Trophoblast cell (in vitro differentiated cells and primary cell): ENCODE results near the gene EXOC5.

Experiments used
- DNase-seq, 2 donors: peaks; one replicate each; pipeline ENCODE4 v3.0.0-alpha.2; 2016
- H2AFZ ChIP-seq: 2 replicates; pipeline ENCODE4 v1.6.1; 2013; ENCODE audit warnings: low read length, moderate library complexity, mild to moderate bottlenecking; ENCODE audit not compliant: insufficient read depth, poor library complexity
- H2AK5ac ChIP-seq: 2 replicates; pipeline ENCODE4 v1.6.1; 2013; ENCODE audit warnings: mild to moderate bottlenecking, low read length
- H2BK120ac ChIP-seq: 2 replicates; pipeline ENCODE4 v1.6.1; 2013; ENCODE audit warnings: low read length, mild to moderate bottlenecking, moderate library complexity; ENCODE audit not compliant: insufficient read depth, poor library complexity
- H2BK12ac ChIP-seq: 2 replicates; pipeline ENCODE4 v1.6.1; 2013; ENCODE audit warnings: mild to moderate bottlenecking, low read length, moderate library complexity
- H2BK5ac ChIP-seq: 2 replicates; pipeline ENCODE4 v1.6.1; 2013; ENCODE audit warnings: low read length, low read depth, moderate library complexity, mild to moderate bottlenecking; ENCODE audit not compliant: poor library complexity
- H3K14ac ChIP-seq: 2 replicates; pipeline ENCODE4 v1.6.1; 2013; ENCODE audit warnings: mild to moderate bottlenecking, low read length
- H3K18ac ChIP-seq: 2 replicates; pipeline ENCODE4 v1.6.1; 2013; ENCODE audit warnings: mild to moderate bottlenecking, low read length
- H3K23ac ChIP-seq: 2 replicates; pipeline ENCODE4 v1.6.1; 2013; ENCODE audit warnings: low read length
- H3K27ac ChIP-seq: 2 replicates; pipeline ENCODE4 v1.5.1; 2013; ENCODE audit warnings: low read depth, mild to moderate bottlenecking, inconsistent platforms, low read length, moderate library complexity
- H3K27me3 ChIP-seq: 2 replicates; pipeline ENCODE4 v1.6.1; 2013; ENCODE audit warnings: inconsistent platforms, mild to moderate bottlenecking, low read length, moderate library complexity; ENCODE audit not compliant: insufficient read depth
- H3K36me3 ChIP-seq, 2 experiments: 1 replicate in 1 of 2; 2 replicates in 1 of 2; pipeline ENCODE4 v1.6.1; 2013; ENCODE audit warnings: low read length in 2 of 2, mild to moderate bottlenecking in 2 of 2, moderate library complexity in 1 of 2; ENCODE audit not compliant: insufficient read depth in 2 of 2, control insufficient read depth in 1 of 2
- H3K4ac ChIP-seq: 2 replicates; pipeline ENCODE4 v1.6.1; 2013; ENCODE audit warnings: low read depth, mild to moderate bottlenecking, low read length, moderate library complexity
- H3K4me1 ChIP-seq, 2 experiments: 1 replicate in 1 of 2; 2 replicates in 1 of 2; pipeline ENCODE4 v1.6.1; 2013; ENCODE audit warnings: low read length in 2 of 2, mild to moderate bottlenecking in 2 of 2, moderate library complexity in 1 of 2; ENCODE audit not compliant: insufficient read depth in 2 of 2, control insufficient read depth in 1 of 2
- H3K4me2 ChIP-seq: 2 replicates; pipeline ENCODE4 v1.6.1; 2013; ENCODE audit warnings: inconsistent platforms, mild to moderate bottlenecking, low read length, moderate library complexity
- H3K4me3 ChIP-seq: 2 replicates; pipeline ENCODE4 v1.5.1; 2013; ENCODE audit warnings: mild to moderate bottlenecking, low read depth, low read length, inconsistent platforms
- H3K79me1 ChIP-seq: one replicate; pipeline ENCODE4 v1.6.1; 2013; ENCODE audit warnings: low read length
- H3K79me2 ChIP-seq: 2 replicates; pipeline ENCODE4 v1.6.1; 2013; ENCODE audit warnings: low read length, mild to moderate bottlenecking; ENCODE audit not compliant: control insufficient read depth, insufficient read depth, poor library complexity
- H3K9ac ChIP-seq: 2 replicates; pipeline ENCODE4 v1.6.1; 2013; ENCODE audit warnings: mild to moderate bottlenecking, low read length
- H3K9me3 ChIP-seq: 2 replicates; pipeline ENCODE4 v1.6.1; 2013; ENCODE audit warnings: low read depth, mild to moderate bottlenecking, control low read depth, inconsistent platforms, low read length; ENCODE audit not compliant: insufficient read depth
- H4K12ac ChIP-seq: 2 replicates; pipeline ENCODE4 v1.6.1; 2013; ENCODE audit warnings: low read depth, mild to moderate bottlenecking, low read length, moderate library complexity
- H4K8ac ChIP-seq: 2 replicates; pipeline ENCODE4 v1.6.1; 2013; ENCODE audit warnings: low read depth, mild to moderate bottlenecking, low read length, moderate library complexity
- H4K91ac ChIP-seq: one replicate; pipeline ENCODE4 v1.6.1; 2013; ENCODE audit warnings: low read depth, mild to moderate bottlenecking, low read length, moderate library complexity
- WGBS: extraction: QIAGEN DNeasy Blood & Tissue Kit; methylation state at CpG from one replicate; pipeline ENCODE4 v1.1.7; 2013; ENCODE audit warnings: missing lambda C conversion rate; ENCODE audit not compliant: insufficient read length, insufficient coverage; ENCODE audit errors: extremely low coverage; 5-methylcytosine and 5-hydroxymethylcytosine counted together

The EXOC5 gene

GRCh38 chr14:57182760-57183503, 85.8 kb downstream of the EXOC5 start:
- no peaks in the 10 kb centered on the region for H3K79me2 ChIP-seq
- no peaks in the 10 kb centered on the region for H3K9me3 ChIP-seq
- no peak overlapping the region for H3K27ac ChIP-seq
- H3K23ac ChIP-seq, result no peak overlapping the region
- H2BK12ac ChIP-seq, result no peak overlapping the region
- H4K91ac ChIP-seq, result no peak overlapping the region
- no peak overlapping the region for H3K4ac ChIP-seq
- no peak overlapping the region for H4K12ac ChIP-seq
- no CpG with 5 or more reads among the region's 5 CpGs for WGBS
- H3K36me3 ChIP-seq, result no peaks in the 10 kb centered on the region
- H3K9ac ChIP-seq, result no peak overlapping the region
- H3K79me1 ChIP-seq, result no peaks in the 10 kb centered on the region
- no peak overlapping the region for H2AK5ac ChIP-seq
- no peak overlapping the region for H3K18ac ChIP-seq
- no peaks in the 10 kb centered on the region for H3K4me1 ChIP-seq
- H2BK5ac ChIP-seq, result no peak overlapping the region
- H2AFZ ChIP-seq, result no peak overlapping the region
- no peak overlapping the region for H3K14ac ChIP-seq
- no peak overlapping the region for H3K4me3 ChIP-seq
- no peak overlapping the region for H3K4me2 ChIP-seq
- DNase-seq, result peak; percentile 8 to 57
- no peak overlapping the region for H4K8ac ChIP-seq
- H3K27me3 ChIP-seq, result no peaks in the 10 kb centered on the region
- no peak overlapping the region for H2BK120ac ChIP-seq

- no peak overlapping the region for H2BK5ac ChIP-seq
- no peak overlapping the region for H2AFZ ChIP-seq
- no peak overlapping the region for H3K18ac ChIP-seq
- no peak overlapping the region for H4K8ac ChIP-seq
- H3K27ac ChIP-seq, result no peak overlapping the region
- no peak for DNase-seq
- H3K14ac ChIP-seq, result no peak overlapping the region
- H3K9ac ChIP-seq, result no peak overlapping the region
- no peak overlapping the region for H3K23ac ChIP-seq
- H3K79me1 ChIP-seq, result no peaks in the 10 kb centered on the region
- H4K91ac ChIP-seq, result no peak overlapping the region
- no peak overlapping the region for H3K4ac ChIP-seq
- no peak overlapping the region for H3K4me3 ChIP-seq
- no peaks in the 10 kb centered on the region for H3K9me3 ChIP-seq
- H2BK120ac ChIP-seq, result no peak overlapping the region
- no CpG with 5 or more reads among the region's 4 CpGs for WGBS
- no peak overlapping the region for H2AK5ac ChIP-seq
- H3K4me2 ChIP-seq, result no peak overlapping the region
- no peaks in the 10 kb centered on the region for H3K79me2 ChIP-seq
- H3K27me3 ChIP-seq, result no peaks in the 10 kb centered on the region
- no peak overlapping the region for H2BK12ac ChIP-seq
- no peak overlapping the region for H4K12ac ChIP-seq
- no peaks in the 10 kb centered on the region for H3K36me3 ChIP-seq
- no peaks in the 10 kb centered on the region for H3K4me1 ChIP-seq
Measured at GRCh38 chr14:57179273-57179672, 89.4 kb downstream of the EXOC5 start.

GRCh38 chr14:57174466-57174865, 94.2 kb downstream of the EXOC5 start:
- Histone ChIP-seq H2AFZ (no peak overlapping the region), H3K79me2 (no peaks in the 10 kb centered on the region), H3K27ac (no peak overlapping the region), H2BK12ac (no peak overlapping the region), H2AK5ac (no peak overlapping the region), H3K4me3 (no peak overlapping the region), H3K79me1 (no peaks in the 10 kb centered on the region), H3K23ac (no peak overlapping the region), H3K14ac (no peak overlapping the region), H3K18ac (no peak overlapping the region), H3K27me3 (no peaks in the 10 kb centered on the region), H3K36me3 (no peaks in the 10 kb centered on the region), H4K12ac (no peak overlapping the region), H3K4me1 (no peaks in the 10 kb centered on the region), H3K4me2 (no peak overlapping the region), H2BK5ac (no peak overlapping the region), H3K4ac (no peak overlapping the region), H4K91ac (no peak overlapping the region), H3K9me3 (no peaks in the 10 kb centered on the region), H4K8ac (no peak overlapping the region), H2BK120ac (no peak overlapping the region), H3K9ac (no peak overlapping the region)
- WGBS, result no CpG with 5 or more reads among the region's 4 CpGs
- DNase-seq, result no peak

- no peak overlapping the region for H4K8ac ChIP-seq
- no peak overlapping the region for H2AK5ac ChIP-seq
- no peaks in the 10 kb centered on the region for H3K36me3 ChIP-seq
- H3K23ac ChIP-seq, result no peak overlapping the region
- no peak overlapping the region for H2AFZ ChIP-seq
- H3K14ac ChIP-seq, result no peak overlapping the region
- no peak overlapping the region for H3K18ac ChIP-seq
- no peaks in the 10 kb centered on the region for H3K79me1 ChIP-seq
- DNase-seq, result no peak
- no peaks in the 10 kb centered on the region for H3K9me3 ChIP-seq
- H3K79me2 ChIP-seq, result no peaks in the 10 kb centered on the region
- H2BK5ac ChIP-seq, result no peak overlapping the region
- no CpG with 5 or more reads among the region's 3 CpGs for WGBS
- H3K9ac ChIP-seq, result no peak overlapping the region
- H3K4me1 ChIP-seq, result no peaks in the 10 kb centered on the region
- H4K12ac ChIP-seq, result no peak overlapping the region
- no peak overlapping the region for H3K4me2 ChIP-seq
- H3K4ac ChIP-seq, result no peak overlapping the region
- no peak overlapping the region for H2BK120ac ChIP-seq
- no peak overlapping the region for H3K4me3 ChIP-seq
- no peak overlapping the region for H3K27ac ChIP-seq
- H2BK12ac ChIP-seq, result no peak overlapping the region
- no peaks in the 10 kb centered on the region for H3K27me3 ChIP-seq
- no peak overlapping the region for H4K91ac ChIP-seq
Measured at GRCh38 chr14:57171903-57172302, 96.8 kb downstream of the EXOC5 start.
